Nucleus accumbens (tissue), 56 donors: ENCODE results near the gene THSD7B.

ENCODE experiments used
- DNase-seq, 56 donors: peaks; one replicate each; lab custom pipeline; 2025; lab: John Stamatoyannopoulos, UW

Gene THSD7B

GRCh38 chr2:137133225-137133624, 367.9 kb downstream of the THSD7B start:
- DNase-seq = no peak

- no peak for DNase-seq
These were observed 372.9 kb downstream of the THSD7B start for GRCh38 chr2:137138263-137138662.

- DNase-seq = no peak
These were observed 386.4 kb downstream of the THSD7B start for GRCh38 chr2:137151731-137152130.

GRCh38 chr2:137154946-137155345, 389.6 kb downstream of the THSD7B start:
- DNase-seq = no peak

- no peak for DNase-seq
These were observed 390.2 kb downstream of the THSD7B start for GRCh38 chr2:137155356-137156104.

GRCh38 chr2:137156221-137156844, 391.0 kb downstream of the THSD7B start:
- DNase-seq = no peak

GRCh38 chr2:137157851-137158250, 392.5 kb downstream of the THSD7B start:
- DNase-seq = no peak

- DNase-seq = no peak
These were observed 395.9 kb downstream of the THSD7B start for GRCh38 chr2:137161250-137161649.

- no peak for DNase-seq
These were observed 400.6 kb downstream of the THSD7B start for GRCh38 chr2:137165968-137166367.

GRCh38 chr2:137167651-137168050, 402.3 kb downstream of the THSD7B start:
- no peak for DNase-seq

GRCh38 chr2:137168552-137168951, 403.2 kb downstream of the THSD7B start:
- no peak for DNase-seq

- DNase-seq = no peak
These were observed 406.8 kb downstream of the THSD7B start for GRCh38 chr2:137172162-137172561.

GRCh38 chr2:137173463-137173862, 408.1 kb downstream of the THSD7B start:
- DNase-seq = no peak

GRCh38 chr2:137175246-137175645, 409.9 kb downstream of the THSD7B start:
- no peak for DNase-seq

GRCh38 chr2:137178951-137179377, 413.6 kb downstream of the THSD7B start:
- no peak for DNase-seq

- no peak for DNase-seq
These were observed 414.2 kb downstream of the THSD7B start for GRCh38 chr2:137179542-137179941.

- DNase-seq = no peak
These were observed 414.7 kb downstream of the THSD7B start for GRCh38 chr2:137180012-137180411.

- no peak for DNase-seq
These were observed 416.0 kb downstream of the THSD7B start for GRCh38 chr2:137181370-137181769.

- no peak for DNase-seq
These were observed 416.7 kb downstream of the THSD7B start for GRCh38 chr2:137182071-137182470.

- DNase-seq = no peak
These were observed 418.0 kb downstream of the THSD7B start for GRCh38 chr2:137183206-137183898.

GRCh38 chr2:137185378-137186078, 420.2 kb downstream of the THSD7B start:
- DNase-seq = no peak
